Osteocyte (in vitro differentiated cells): ENCODE results near the gene OPN3. TPM values are rescaled to one million over a fixed set of nuclear protein-coding genes. Genes with fewer than 3 reads are reported as not detected.

Source experiments
- DNase-seq: peaks from one replicate; pipeline ENCODE4 v3.0.0; 2021; ENCODE audit warnings: mixed read lengths; ENCODE audit not compliant: unreplicated experiment; ENCODE audit errors: extremely low spot score
- H3K27ac Mint-ChIP-seq: one replicate; pipeline ENCODE4 v1.8.0; 2021; ENCODE audit warnings: mild to moderate bottlenecking, mixed read lengths; ENCODE audit not compliant: unreplicated experiment
- H3K27me3 Mint-ChIP-seq: one replicate; pipeline ENCODE4 v1.8.0; 2021; ENCODE audit warnings: mixed read lengths; ENCODE audit not compliant: unreplicated experiment
- H3K36me3 Mint-ChIP-seq: one replicate; pipeline ENCODE4 v1.8.0; 2021; ENCODE audit warnings: mixed read lengths; ENCODE audit not compliant: unreplicated experiment
- H3K4me1 Mint-ChIP-seq: one replicate; pipeline ENCODE4 v1.8.0; 2021; ENCODE audit warnings: mixed read lengths; ENCODE audit not compliant: unreplicated experiment
- H3K4me3 Mint-ChIP-seq: one replicate; pipeline ENCODE4 v1.8.0; 2021; ENCODE audit warnings: mild to moderate bottlenecking, moderate library complexity, mixed read lengths; ENCODE audit not compliant: unreplicated experiment
- H3K9me3 Mint-ChIP-seq: one replicate; pipeline ENCODE4 v1.8.0; 2021; ENCODE audit warnings: mixed read lengths; ENCODE audit not compliant: unreplicated experiment
- total RNA-seq: library from RNA; stranded (reverse); gene quantifications from 2 replicates; pipeline ENCODE4 v1.2.1, GENCODE V29; 2021
- TF ChIP-seq, protein P1 (sequence below): fragments of 200-600 bp; sonication (generic); IDR thresholded peaks from 2 replicates; pipeline ENCODE4 v1.5.0; 2021; ENCODE audit warnings: antibody characterized with exemption, mild to moderate bottlenecking, moderate library complexity

Gene OPN3
- total RNA-seq, 1 donor from 2014 or later, result 15.8 TPM

DNA sequence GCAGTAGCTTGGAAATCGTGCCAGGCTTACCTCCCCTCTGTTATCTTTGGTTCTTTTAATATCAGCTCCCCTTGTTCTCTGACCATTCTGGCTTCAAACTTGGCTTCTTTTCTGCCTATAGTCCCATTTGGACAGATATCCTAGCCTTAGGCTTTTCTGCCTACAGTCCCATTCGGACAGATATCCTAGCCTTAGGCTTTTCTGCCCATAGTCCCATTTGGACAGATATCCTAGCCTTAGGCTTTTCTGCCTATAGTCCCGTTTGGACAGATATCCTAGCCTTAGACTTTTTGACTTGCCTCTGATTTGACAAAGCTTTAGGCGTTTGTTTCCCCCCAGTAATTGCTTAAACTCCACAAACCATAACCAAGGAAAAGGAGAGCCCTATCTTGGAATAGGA, 25.6 kb downstream of the OPN3 start:
- no peak for DNase-seq
- Mint-ChIP-seq H3K4me1 (peaks cover 27% of the 10 kb centered on the region), H3K4me3 (no peak overlapping the region), H3K9me3 (no peaks in the 10 kb centered on the region), H3K27ac (no peak overlapping the region), H3K36me3 (no peaks in the 10 kb centered on the region), H3K27me3 (no peaks in the 10 kb centered on the region)
- TF ChIP-seq, protein P1, sequence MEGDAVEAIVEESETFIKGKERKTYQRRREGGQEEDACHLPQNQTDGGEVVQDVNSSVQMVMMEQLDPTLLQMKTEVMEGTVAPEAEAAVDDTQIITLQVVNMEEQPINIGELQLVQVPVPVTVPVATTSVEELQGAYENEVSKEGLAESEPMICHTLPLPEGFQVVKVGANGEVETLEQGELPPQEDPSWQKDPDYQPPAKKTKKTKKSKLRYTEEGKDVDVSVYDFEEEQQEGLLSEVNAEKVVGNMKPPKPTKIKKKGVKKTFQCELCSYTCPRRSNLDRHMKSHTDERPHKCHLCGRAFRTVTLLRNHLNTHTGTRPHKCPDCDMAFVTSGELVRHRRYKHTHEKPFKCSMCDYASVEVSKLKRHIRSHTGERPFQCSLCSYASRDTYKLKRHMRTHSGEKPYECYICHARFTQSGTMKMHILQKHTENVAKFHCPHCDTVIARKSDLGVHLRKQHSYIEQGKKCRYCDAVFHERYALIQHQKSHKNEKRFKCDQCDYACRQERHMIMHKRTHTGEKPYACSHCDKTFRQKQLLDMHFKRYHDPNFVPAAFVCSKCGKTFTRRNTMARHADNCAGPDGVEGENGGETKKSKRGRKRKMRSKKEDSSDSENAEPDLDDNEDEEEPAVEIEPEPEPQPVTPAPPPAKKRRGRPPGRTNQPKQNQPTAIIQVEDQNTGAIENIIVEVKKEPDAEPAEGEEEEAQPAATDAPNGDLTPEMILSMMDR, result no peak

DNA sequence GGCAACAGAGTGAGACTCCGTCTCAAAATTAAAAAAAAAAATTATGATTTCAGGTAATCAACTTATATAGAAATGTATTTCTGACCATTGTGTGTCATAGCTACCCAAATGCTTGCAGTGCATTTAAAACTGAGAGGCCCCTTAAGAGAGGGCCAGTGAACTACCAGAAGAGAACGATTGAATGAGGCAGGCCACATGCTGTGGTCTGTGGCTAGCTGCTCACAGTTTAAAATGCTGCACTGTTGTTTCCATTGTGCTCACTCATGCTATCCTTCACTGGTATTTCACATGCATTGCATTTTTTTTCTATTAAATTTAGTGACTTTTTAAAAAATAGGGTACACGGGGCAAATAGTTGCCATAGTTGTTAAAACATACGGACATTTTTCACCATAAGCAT, 26.0 kb downstream of the OPN3 start:
- no peaks in the 10 kb centered on the region for H3K9me3 Mint-ChIP-seq
- H3K4me1 Mint-ChIP-seq, result peaks cover 29% of the 10 kb centered on the region
- no peaks in the 10 kb centered on the region for H3K36me3 Mint-ChIP-seq
- TF ChIP-seq, protein P1, result no peak
- H3K27ac Mint-ChIP-seq, result no peak overlapping the region
- no peak overlapping the region for H3K4me3 Mint-ChIP-seq
- no peak for DNase-seq
- H3K27me3 Mint-ChIP-seq, result no peaks in the 10 kb centered on the region

DNA sequence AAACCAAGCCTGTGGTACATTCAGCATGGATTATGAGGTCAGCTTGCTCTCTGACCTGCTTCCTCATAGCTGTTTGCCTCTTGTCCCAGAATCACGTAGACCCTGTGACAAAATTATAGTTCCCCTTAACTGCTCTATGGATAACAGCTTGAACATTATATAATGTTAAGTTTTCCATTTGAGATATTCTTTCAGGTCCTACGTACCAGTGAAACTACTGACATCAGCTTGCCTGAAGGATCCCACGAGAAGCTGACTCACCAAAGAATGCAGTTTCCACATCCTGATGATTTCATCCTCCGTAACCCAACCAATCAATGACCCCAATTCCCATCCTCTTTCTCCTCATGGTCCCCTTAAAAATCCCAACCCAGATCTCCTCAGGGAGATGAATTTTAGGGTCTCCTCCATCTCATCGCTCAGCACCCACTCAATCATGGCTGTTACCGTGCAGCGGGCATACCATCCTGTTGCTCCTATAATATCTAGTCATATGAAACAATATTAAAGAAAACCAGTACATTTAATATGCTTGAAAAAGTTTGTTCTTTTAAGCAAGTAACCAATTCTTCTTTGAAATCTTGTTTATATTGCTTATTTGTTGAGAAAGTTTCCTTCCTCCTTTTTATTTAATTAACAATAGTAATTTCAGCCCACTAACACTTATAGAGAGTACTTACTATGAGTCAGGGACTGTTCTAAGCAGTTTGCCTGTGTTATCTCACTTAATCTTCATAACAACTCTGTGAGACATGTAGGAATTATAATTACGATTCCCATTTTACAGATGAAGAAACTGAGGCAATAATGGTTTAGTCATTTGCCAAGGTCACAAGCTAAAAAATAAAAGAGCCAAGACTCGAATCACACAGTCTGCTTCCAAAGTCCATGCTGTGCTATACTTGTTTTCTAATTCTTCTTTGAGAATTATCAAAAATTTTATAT, 27.4 kb downstream of the OPN3 start:
- H3K36me3 Mint-ChIP-seq, result no peaks in the 10 kb centered on the region
- H3K27me3 Mint-ChIP-seq, result no peaks in the 10 kb centered on the region
- no peak overlapping the region for H3K4me3 Mint-ChIP-seq
- H3K9me3 Mint-ChIP-seq, result no peaks in the 10 kb centered on the region
- peaks cover 37% of the 10 kb centered on the region for H3K4me1 Mint-ChIP-seq
- TF ChIP-seq, protein P1, result no peak
- no peak for DNase-seq
- H3K27ac Mint-ChIP-seq, result peak overlapping the region; percentile 51

DNA sequence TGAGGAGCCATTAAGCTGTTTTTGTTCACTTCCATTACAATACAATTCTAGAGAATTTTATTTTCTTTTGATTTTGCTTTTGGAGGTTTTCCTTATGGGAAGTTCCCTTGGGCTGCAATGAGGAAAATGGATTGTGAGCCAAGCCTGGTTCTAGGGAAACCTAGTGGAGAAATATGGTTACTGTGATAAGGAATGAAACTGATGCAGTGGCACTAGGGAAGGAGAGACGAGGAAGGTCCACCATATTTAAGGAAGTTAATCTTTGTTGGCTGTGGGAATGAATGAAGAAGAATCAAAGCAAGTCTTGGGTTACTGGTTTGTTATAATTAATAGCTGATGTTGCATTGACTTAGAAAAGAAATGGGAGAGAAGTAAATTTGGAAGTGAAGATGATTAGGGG, 28.4 kb downstream of the OPN3 start:
- peaks cover 44% of the 10 kb centered on the region for H3K4me1 Mint-ChIP-seq
- no peaks in the 10 kb centered on the region for H3K27me3 Mint-ChIP-seq
- TF ChIP-seq, protein P1, result no peak
- H3K36me3 Mint-ChIP-seq, result no peaks in the 10 kb centered on the region
- H3K4me3 Mint-ChIP-seq, result no peak overlapping the region
- no peak overlapping the region for H3K27ac Mint-ChIP-seq
- DNase-seq, result no peak
- H3K9me3 Mint-ChIP-seq, result no peaks in the 10 kb centered on the region

DNA sequence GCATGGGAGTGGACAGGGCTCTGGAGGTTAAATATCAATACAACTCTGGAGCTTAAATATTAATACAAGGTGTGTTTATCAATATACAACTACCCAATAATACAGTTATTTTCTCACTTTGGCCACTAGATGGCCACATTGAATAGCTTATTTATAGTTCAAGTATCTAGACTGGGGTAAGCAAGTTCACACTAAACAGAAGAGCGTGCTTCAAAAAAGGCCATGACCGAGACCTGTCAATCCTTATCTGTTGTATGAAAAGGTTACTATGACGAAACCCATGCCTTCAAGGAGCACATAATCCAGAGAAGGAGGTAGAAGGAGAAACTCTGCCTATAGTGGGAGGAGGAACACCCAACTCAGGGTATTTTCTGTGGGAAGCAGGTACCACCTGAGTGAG, 29.1 kb downstream of the OPN3 start:
- Mint-ChIP-seq H3K27ac (no peak overlapping the region), H3K4me3 (no peak overlapping the region), H3K36me3 (no peaks in the 10 kb centered on the region), H3K27me3 (no peaks in the 10 kb centered on the region), H3K9me3 (no peaks in the 10 kb centered on the region), H3K4me1 (peaks cover 47% of the 10 kb centered on the region)
- TF ChIP-seq, protein P1, result peak; percentile 71
- DNase-seq, result no peak
